HG02623 (cell line): ENCODE results near the gene CCNH.

Experiments used
- ATAC-seq: cut with Tn5 transposase; IDR thresholded peaks from one replicate; pipeline ENCODE4 v1.9.1; 2021; ENCODE audit warnings: moderate library complexity; ENCODE audit not compliant: unreplicated experiment

The CCNH gene

GRCh38 chr5:87361536-87362213, 51.1 kb downstream of the CCNH start:
- ATAC-seq: no peak

GRCh38 chr5:87361031-87361445, 51.7 kb downstream of the CCNH start:
- ATAC-seq: no peak

- no peak for ATAC-seq
Observed at GRCh38 chr5:87360132-87360531, 52.6 kb downstream of the CCNH start.

- no peak for ATAC-seq
Observed at GRCh38 chr5:87359106-87359505, 53.6 kb downstream of the CCNH start.

GRCh38 chr5:87354496-87354895, 58.2 kb downstream of the CCNH start:
- ATAC-seq: peak; percentile 77

GRCh38 chr5:87347841-87348240, 64.9 kb downstream of the CCNH start:
- no peak for ATAC-seq

- ATAC-seq: no peak
Observed at GRCh38 chr5:87347272-87347671, 65.5 kb downstream of the CCNH start.
